B cell (primary cell): ENCODE measurements around the gene ARHGEF26. TPM values are rescaled to one million over a fixed set of nuclear protein-coding genes. Genes with fewer than 3 reads are reported as not detected.

Experiments
- ATAC-seq: fragments of 200-7000 bp; cut with Tn5 transposase; one replicate; pipeline ENCODE4 v1.10.0; 2021; ENCODE audit warnings: low read depth, mild to moderate bottlenecking, moderate number of reproducible peaks, moderate library complexity
- CTCF ChIA-PET: fragments of 350-600 bp; sonication (Branson Sonifier 250); formaldehyde crosslinking; loops from one replicate; lab custom pipeline; 2021; ENCODE audit warnings: antibody characterized with exemption, inconsistent platforms; lab: Charles Lee
- POLR2A ChIA-PET: fragments of 350-600 bp; sonication (Branson Sonifier 250); formaldehyde crosslinking; loops from one replicate; lab custom pipeline; 2021; ENCODE audit warnings: antibody characterized with exemption; lab: Charles Lee
- DNase-seq: peaks from one replicate; pipeline ENCODE4 v3.0.0; 2013
- H2AFZ ChIP-seq: 2 replicates; pipeline ENCODE4 v1.6.1; 2012; ENCODE audit warnings: mild to moderate bottlenecking, low read depth, low read length; ENCODE audit not compliant: insufficient read depth, poor library complexity, severe bottlenecking
- H3K27ac ChIP-seq, 2 donors: 1 replicate in 1 of 2; 2 replicates in 1 of 2; pipeline ENCODE4 v1.5.1; 2012 to 2013; ENCODE audit warnings: low read length in 2 of 2, mild to moderate bottlenecking in 2 of 2, moderate library complexity in 1 of 2
- H3K27me3 ChIP-seq, 4 experiments: fragments of 200-600 bp in 1 of 4; sonication (generic) in 1 of 4; replicated peaks in 1 of 4; 1 replicate in 2 of 4; 2 replicates in 2 of 4; pipeline versions ENCODE4 v1.6.1 to v1.7.0; 2013 to 2016; ENCODE audit warnings: low read length in 3 of 4, mild to moderate bottlenecking in 2 of 4, mixed read lengths in 1 of 4, moderate library complexity in 1 of 4; ENCODE audit not compliant: insufficient read depth in 4 of 4, control insufficient read depth in 3 of 4; ENCODE audit errors: control extremely low read depth in 1 of 4
- H3K36me3 ChIP-seq, 2 experiments: replicated peaks in 1 of 2; 1 replicate in 1 of 2; 2 replicates in 1 of 2; pipeline versions ENCODE4 v1.6.1 to v1.7.1; 2013; ENCODE audit warnings: low read length in 1 of 2; ENCODE audit not compliant: insufficient read depth in 2 of 2, control insufficient read depth in 1 of 2; ENCODE audit errors: control extremely low read depth in 1 of 2, extremely low read depth in 1 of 2
- H3K4me1 ChIP-seq, 2 donors: fragments of 200-600 bp in 1 of 2; sonication (generic) in 1 of 2; 1 replicate in 1 of 2; 2 replicates in 1 of 2; pipeline versions ENCODE4 v1.5.1 to v1.6.1; 2013 to 2017; ENCODE audit warnings: low read length in 2 of 2; ENCODE audit not compliant: control insufficient read depth in 2 of 2, insufficient read depth in 2 of 2
- H3K4me2 ChIP-seq: replicated peaks from 2 replicates; pipeline ENCODE3; 2012; ENCODE audit warnings: mild to moderate bottlenecking, low read depth, low read length; ENCODE audit not compliant: poor library complexity, severe bottlenecking
- H3K4me3 ChIP-seq, 5 experiments: fragments of 200-600 bp in 1 of 5; sonication (generic) in 1 of 5; 1 replicate in 3 of 5; 2 replicates in 2 of 5; pipeline versions ENCODE4 v1.5.1 to v1.7.0; 2011 to 2016; ENCODE audit warnings: low read length in 4 of 5, mild to moderate bottlenecking in 4 of 5, low read depth in 2 of 5, control low read depth in 1 of 5, moderate library complexity in 1 of 5; ENCODE audit not compliant: insufficient read depth in 1 of 5; ENCODE audit errors: control extremely low read depth in 1 of 5, extremely low read depth in 1 of 5
- H3K79me2 ChIP-seq: fragments of 200-600 bp; sonication (generic); one replicate; pipeline ENCODE4 v1.6.0; 2016; ENCODE audit warnings: low read length; ENCODE audit not compliant: control insufficient read depth, insufficient read depth
- H3K9ac ChIP-seq: fragments of 200-600 bp; sonication (generic); 2 replicates; pipeline ENCODE4 v1.6.1; 2017; ENCODE audit warnings: mild to moderate bottlenecking, low read length, moderate library complexity
- H3K9me3 ChIP-seq, 3 donors: one replicate each; pipeline versions ENCODE4 v1.6.1 to v1.7.1; 2013; ENCODE audit warnings: low read length in 2 of 3; ENCODE audit not compliant: control insufficient read depth in 2 of 3, insufficient read depth in 1 of 3; ENCODE audit errors: control extremely low read depth in 1 of 3
- H4K20me1 ChIP-seq: 2 replicates; pipeline ENCODE4 v1.6.0; 2012; ENCODE audit warnings: mild to moderate bottlenecking, low read length; ENCODE audit not compliant: insufficient read depth, control insufficient read depth, poor library complexity, severe bottlenecking
- H3K27ac Mint-ChIP-seq: one replicate; pipeline ENCODE4 v1.8.0; 2021; ENCODE audit warnings: mixed read lengths
- H3K27me3 Mint-ChIP-seq: one replicate; pipeline ENCODE4 v1.8.0; 2021; ENCODE audit warnings: mixed read lengths
- H3K4me1 Mint-ChIP-seq: one replicate; pipeline ENCODE4 v1.8.0; 2021; ENCODE audit warnings: mixed read lengths
- H3K4me3 Mint-ChIP-seq: one replicate; pipeline ENCODE4 v1.8.0; 2021; ENCODE audit warnings: mixed read lengths
- H3K9me3 Mint-ChIP-seq: one replicate; pipeline ENCODE4 v1.8.0; 2022; ENCODE audit warnings: mixed read lengths; ENCODE audit not compliant: insufficient read depth
- EZH2 ChIP-seq: IDR thresholded peaks from 2 replicates; pipeline ENCODE4 v1.6.1; 2012; ENCODE audit warnings: borderline replicate concordance, low read depth, mild to moderate bottlenecking, moderate library complexity, low read length; ENCODE audit not compliant: insufficient read depth, poor library complexity, severe bottlenecking
- WGBS: methylation state at CpG from one replicate; pipeline ENCODE4 v1.1.5; 2013; ENCODE audit warnings: missing lambda C conversion rate; ENCODE audit not compliant: insufficient coverage; 5-methylcytosine and 5-hydroxymethylcytosine counted together
- intact Hi-C: fragments of 100-400 bp; cut with micrococcal nuclease; formaldehyde crosslinking; loops from one replicate; pipeline ENCODE4 v1.10.0; 2022
- polyA plus RNA-seq: library from polyadenylated mRNA; depleted of rRNA; stranded (reverse); fragments of >200 nt; gene quantifications from 2 replicates; pipeline ENCODE4 v1.2.3, GENCODE V29; 2012
- total RNA-seq, 2 donors: library from RNA; stranded (reverse); fragments of 120-200 nt in 1 of 2; gene quantifications; 1 replicate in 1 of 2; 2 replicates in 1 of 2; pipeline versions ENCODE4 v1.2.3 to v1.2.4, GENCODE V29; 2013 to 2022
- TF ChIP-seq, protein P1 (sequence below): fragments of 200-600 bp; IDR thresholded peaks from one replicate; pipeline ENCODE4 v1.8.0; 2022; ENCODE audit warnings: antibody characterized with exemption, mild to moderate bottlenecking

The ARHGEF26 gene
- total and polyA plus RNA-seq, 2 donors (not counting 1 experiment from before 2014, with no cell fraction given): not detected

DNA sequence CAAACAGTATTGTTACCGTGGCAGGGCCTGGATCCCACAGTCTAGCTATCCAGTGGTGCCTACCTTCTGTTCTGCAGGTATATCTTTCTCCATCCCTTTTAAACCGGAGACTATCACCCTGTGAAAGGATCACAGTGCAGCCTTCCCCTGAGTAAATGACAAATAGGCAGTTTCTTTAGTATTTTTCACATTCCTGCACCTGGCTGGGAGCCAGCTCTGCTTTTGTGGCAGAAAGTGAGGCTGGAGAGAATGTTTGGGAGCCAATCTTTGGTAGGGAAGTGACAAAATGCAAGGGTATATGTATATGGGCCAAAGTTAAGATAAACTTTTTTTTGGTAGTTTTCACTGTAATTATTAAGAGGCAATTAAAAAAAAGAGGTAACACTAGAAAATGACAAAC lies 54.8 kb downstream of the ARHGEF26 start:
- Histone ChIP-seq H3K27me3 (no peaks in the 10 kb centered on the region), H3K9ac (no peak overlapping the region), H3K4me2 (no peak overlapping the region), H3K36me3 (no peaks in the 10 kb centered on the region), H2AFZ (no peak overlapping the region), H3K4me3 (no peak overlapping the region), H3K79me2 (no peaks in the 10 kb centered on the region), H3K27ac (no peak overlapping the region), H3K9me3 (no peaks in the 10 kb centered on the region), H4K20me1 (no peaks in the 10 kb centered on the region), H3K4me1 (no peaks in the 10 kb centered on the region)
- ChIA-PET CTCF (no interaction called here), POLR2A (no interaction called here)
- DNase-seq (no peak), ATAC-seq (no peak)
- intact Hi-C loops: no loop called here
- no CpG with 5 or more reads among the region's 2 CpGs for WGBS
- no peaks in the 10 kb centered on the region for H3K27me3 Mint-ChIP-seq
- TF ChIP-seq, protein P1, sequence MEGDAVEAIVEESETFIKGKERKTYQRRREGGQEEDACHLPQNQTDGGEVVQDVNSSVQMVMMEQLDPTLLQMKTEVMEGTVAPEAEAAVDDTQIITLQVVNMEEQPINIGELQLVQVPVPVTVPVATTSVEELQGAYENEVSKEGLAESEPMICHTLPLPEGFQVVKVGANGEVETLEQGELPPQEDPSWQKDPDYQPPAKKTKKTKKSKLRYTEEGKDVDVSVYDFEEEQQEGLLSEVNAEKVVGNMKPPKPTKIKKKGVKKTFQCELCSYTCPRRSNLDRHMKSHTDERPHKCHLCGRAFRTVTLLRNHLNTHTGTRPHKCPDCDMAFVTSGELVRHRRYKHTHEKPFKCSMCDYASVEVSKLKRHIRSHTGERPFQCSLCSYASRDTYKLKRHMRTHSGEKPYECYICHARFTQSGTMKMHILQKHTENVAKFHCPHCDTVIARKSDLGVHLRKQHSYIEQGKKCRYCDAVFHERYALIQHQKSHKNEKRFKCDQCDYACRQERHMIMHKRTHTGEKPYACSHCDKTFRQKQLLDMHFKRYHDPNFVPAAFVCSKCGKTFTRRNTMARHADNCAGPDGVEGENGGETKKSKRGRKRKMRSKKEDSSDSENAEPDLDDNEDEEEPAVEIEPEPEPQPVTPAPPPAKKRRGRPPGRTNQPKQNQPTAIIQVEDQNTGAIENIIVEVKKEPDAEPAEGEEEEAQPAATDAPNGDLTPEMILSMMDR: no peak
- H3K4me3 Mint-ChIP-seq: no peak overlapping the region
- no peaks in the 10 kb centered on the region for H3K4me1 Mint-ChIP-seq
- H3K9me3 Mint-ChIP-seq: no peaks in the 10 kb centered on the region
- no peak overlapping the region for H3K27ac Mint-ChIP-seq

DNA sequence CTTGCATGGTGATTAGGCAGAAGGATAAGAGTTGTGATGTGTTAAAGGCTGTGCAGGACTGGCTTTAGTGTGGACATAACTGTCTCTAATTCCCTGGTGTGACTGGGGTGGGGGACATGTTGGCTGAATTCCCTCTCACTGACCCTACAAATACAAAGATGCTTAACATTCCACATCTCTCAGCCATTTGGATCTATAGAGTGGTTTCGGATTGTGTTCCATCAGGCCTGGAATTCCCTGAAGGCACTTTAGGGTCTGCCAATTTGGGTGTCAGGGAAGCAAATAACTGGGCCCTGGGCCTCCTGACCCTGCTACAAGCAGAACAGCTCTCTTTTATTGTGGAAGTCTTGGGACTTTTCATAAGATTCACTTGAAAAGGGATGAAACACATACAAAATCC lies 56.2 kb downstream of the ARHGEF26 start:
- Histone ChIP-seq H3K27me3 (no peaks in the 10 kb centered on the region), H3K79me2 (no peaks in the 10 kb centered on the region), H3K36me3 (no peaks in the 10 kb centered on the region), H2AFZ (no peak overlapping the region), H3K27ac (no peak overlapping the region), H3K4me3 (no peak overlapping the region), H3K9ac (no peak overlapping the region), H3K4me1 (no peaks in the 10 kb centered on the region), H4K20me1 (no peaks in the 10 kb centered on the region), H3K4me2 (no peak overlapping the region), H3K9me3 (no peaks in the 10 kb centered on the region)
- DNase-seq (no peak), ATAC-seq (no peak)
- ChIA-PET CTCF (no interaction called here), POLR2A (no interaction called here)
- TF ChIP-seq, protein P1: no peak
- no peak for TF ChIP-seq EZH2
- H3K4me3 Mint-ChIP-seq: no peak overlapping the region
- intact Hi-C loops: no loop called here
- H3K4me1 Mint-ChIP-seq: no peaks in the 10 kb centered on the region
- no peaks in the 10 kb centered on the region for H3K9me3 Mint-ChIP-seq
- no CpG with 5 or more reads among the region's 1 CpG for WGBS
- H3K27ac Mint-ChIP-seq: no peak overlapping the region
- no peaks in the 10 kb centered on the region for H3K27me3 Mint-ChIP-seq
